HepG2 (cell line): ENCODE data around the gene DPP6. TPM values are rescaled to one million over a fixed set of nuclear protein-coding genes. Genes with fewer than 3 reads are reported as not detected.

Source experiments
- BRD4 ChIP-seq: sonication (generic); formaldehyde crosslinking; IDR thresholded peaks from 2 replicates; pipeline ENCODE4 v1.4.0; 2020; ENCODE audit warnings: missing genetic modification reagents
- DR1 ChIP-seq: sonication (generic); formaldehyde crosslinking; IDR thresholded peaks from 2 replicates; pipeline ENCODE4 v1.8.0; 2021; ENCODE audit warnings: mild to moderate bottlenecking, missing genetic modification reagents, inconsistent platforms
- FOXO1 ChIP-seq: sonication (generic); formaldehyde crosslinking; IDR thresholded peaks from 2 replicates; pipeline ENCODE4 v1.4.0; 2020; ENCODE audit warnings: missing genetic modification reagents
- HMG20B ChIP-seq: conservative IDR thresholded peaks from 2 replicates; pipeline ENCODE4 v1.6.1; 2016; ENCODE audit warnings: missing genetic modification reagents, missing compliant biosample characterization
- PHF5A ChIP-seq: IDR thresholded peaks from one replicate; pipeline ENCODE4 v1.6.1; 2018; ENCODE audit warnings: low read depth, missing genetic modification reagents; ENCODE audit not compliant: unreplicated experiment
- RBFOX2 ChIP-seq: fragments of 200-400 bp; formaldehyde crosslinking; IDR thresholded peaks from 2 replicates; pipeline ENCODE4 v1.6.1; 2017; ENCODE audit warnings: low read depth, mild to moderate bottlenecking, low read length
- SP5 ChIP-seq: IDR thresholded peaks from 2 replicates; pipeline ENCODE4 v1.6.1; 2016; ENCODE audit warnings: low read depth, borderline replicate concordance
- ZBTB33 ChIP-seq: sonication (generic); formaldehyde crosslinking; IDR thresholded peaks from 2 replicates; pipeline ENCODE4 v1.4.0; 2020; ENCODE audit warnings: missing genetic modification reagents
- ZNF547 ChIP-seq: sonication (generic); formaldehyde crosslinking; IDR thresholded peaks from 2 replicates; pipeline ENCODE4 v1.5.1; 2020; ENCODE audit warnings: mild to moderate bottlenecking, missing genetic modification reagents
- ZNF75D ChIP-seq: sonication (generic); formaldehyde crosslinking; IDR thresholded peaks from 2 replicates; pipeline ENCODE4 v1.8.1; 2023; ENCODE audit warnings: missing genetic modification reagents, mild to moderate bottlenecking, borderline replicate concordance
- ZXDC ChIP-seq: sonication (generic); formaldehyde crosslinking; IDR thresholded peaks from 2 replicates; pipeline ENCODE4 v1.5.0; 2020; ENCODE audit warnings: mild to moderate bottlenecking, missing genetic modification reagents
- polyA plus RNA-seq, 8 experiments: library from polyadenylated mRNA; depleted of rRNA in 3 of 8; stranded (reverse) in 7 of 8; unstranded in 1 of 8; fragments of >200 nt; fragmentation: Illumina TruSeq in 4 of 8; extraction: Trizol in 4 of 8; gene quantifications; 2 replicates each; pipeline versions ENCODE4 v1.2.1 to v1.2.3, GENCODE V29; 2011 to 2016; ENCODE audit warnings: low read depth in 4 of 8, missing spikeins in 1 of 8, mixed read lengths in 1 of 8; ENCODE audit not compliant: insufficient read depth in 1 of 8
- total RNA-seq, 5 experiments: library from RNA; depleted of rRNA; stranded (reverse); fragments of >200 nt; fragmentation: Illumina TruSeq; extraction: Trizol; gene quantifications; 2 replicates each; pipeline ENCODE4 v1.2.3, GENCODE V29; 2016; ENCODE audit warnings: low read depth in 1 of 5
- TF ChIP-seq, protein P1 (sequence below): sonication (generic); formaldehyde crosslinking; IDR thresholded peaks from 2 replicates; pipeline ENCODE4 v1.5.0; 2020; ENCODE audit warnings: mild to moderate bottlenecking, missing genetic modification reagents, borderline replicate concordance

The DPP6 gene
- total and polyA plus RNA-seq, 2 of the 13 experiments (the other 11 are each of a cell fraction or from before 2014, with no cell fraction given) = not detected

GRCh38 chr7:154440058-154440457 is 387.9 kb downstream of the DPP6 start (continued):
- TF ChIP-seq, protein P1, sequence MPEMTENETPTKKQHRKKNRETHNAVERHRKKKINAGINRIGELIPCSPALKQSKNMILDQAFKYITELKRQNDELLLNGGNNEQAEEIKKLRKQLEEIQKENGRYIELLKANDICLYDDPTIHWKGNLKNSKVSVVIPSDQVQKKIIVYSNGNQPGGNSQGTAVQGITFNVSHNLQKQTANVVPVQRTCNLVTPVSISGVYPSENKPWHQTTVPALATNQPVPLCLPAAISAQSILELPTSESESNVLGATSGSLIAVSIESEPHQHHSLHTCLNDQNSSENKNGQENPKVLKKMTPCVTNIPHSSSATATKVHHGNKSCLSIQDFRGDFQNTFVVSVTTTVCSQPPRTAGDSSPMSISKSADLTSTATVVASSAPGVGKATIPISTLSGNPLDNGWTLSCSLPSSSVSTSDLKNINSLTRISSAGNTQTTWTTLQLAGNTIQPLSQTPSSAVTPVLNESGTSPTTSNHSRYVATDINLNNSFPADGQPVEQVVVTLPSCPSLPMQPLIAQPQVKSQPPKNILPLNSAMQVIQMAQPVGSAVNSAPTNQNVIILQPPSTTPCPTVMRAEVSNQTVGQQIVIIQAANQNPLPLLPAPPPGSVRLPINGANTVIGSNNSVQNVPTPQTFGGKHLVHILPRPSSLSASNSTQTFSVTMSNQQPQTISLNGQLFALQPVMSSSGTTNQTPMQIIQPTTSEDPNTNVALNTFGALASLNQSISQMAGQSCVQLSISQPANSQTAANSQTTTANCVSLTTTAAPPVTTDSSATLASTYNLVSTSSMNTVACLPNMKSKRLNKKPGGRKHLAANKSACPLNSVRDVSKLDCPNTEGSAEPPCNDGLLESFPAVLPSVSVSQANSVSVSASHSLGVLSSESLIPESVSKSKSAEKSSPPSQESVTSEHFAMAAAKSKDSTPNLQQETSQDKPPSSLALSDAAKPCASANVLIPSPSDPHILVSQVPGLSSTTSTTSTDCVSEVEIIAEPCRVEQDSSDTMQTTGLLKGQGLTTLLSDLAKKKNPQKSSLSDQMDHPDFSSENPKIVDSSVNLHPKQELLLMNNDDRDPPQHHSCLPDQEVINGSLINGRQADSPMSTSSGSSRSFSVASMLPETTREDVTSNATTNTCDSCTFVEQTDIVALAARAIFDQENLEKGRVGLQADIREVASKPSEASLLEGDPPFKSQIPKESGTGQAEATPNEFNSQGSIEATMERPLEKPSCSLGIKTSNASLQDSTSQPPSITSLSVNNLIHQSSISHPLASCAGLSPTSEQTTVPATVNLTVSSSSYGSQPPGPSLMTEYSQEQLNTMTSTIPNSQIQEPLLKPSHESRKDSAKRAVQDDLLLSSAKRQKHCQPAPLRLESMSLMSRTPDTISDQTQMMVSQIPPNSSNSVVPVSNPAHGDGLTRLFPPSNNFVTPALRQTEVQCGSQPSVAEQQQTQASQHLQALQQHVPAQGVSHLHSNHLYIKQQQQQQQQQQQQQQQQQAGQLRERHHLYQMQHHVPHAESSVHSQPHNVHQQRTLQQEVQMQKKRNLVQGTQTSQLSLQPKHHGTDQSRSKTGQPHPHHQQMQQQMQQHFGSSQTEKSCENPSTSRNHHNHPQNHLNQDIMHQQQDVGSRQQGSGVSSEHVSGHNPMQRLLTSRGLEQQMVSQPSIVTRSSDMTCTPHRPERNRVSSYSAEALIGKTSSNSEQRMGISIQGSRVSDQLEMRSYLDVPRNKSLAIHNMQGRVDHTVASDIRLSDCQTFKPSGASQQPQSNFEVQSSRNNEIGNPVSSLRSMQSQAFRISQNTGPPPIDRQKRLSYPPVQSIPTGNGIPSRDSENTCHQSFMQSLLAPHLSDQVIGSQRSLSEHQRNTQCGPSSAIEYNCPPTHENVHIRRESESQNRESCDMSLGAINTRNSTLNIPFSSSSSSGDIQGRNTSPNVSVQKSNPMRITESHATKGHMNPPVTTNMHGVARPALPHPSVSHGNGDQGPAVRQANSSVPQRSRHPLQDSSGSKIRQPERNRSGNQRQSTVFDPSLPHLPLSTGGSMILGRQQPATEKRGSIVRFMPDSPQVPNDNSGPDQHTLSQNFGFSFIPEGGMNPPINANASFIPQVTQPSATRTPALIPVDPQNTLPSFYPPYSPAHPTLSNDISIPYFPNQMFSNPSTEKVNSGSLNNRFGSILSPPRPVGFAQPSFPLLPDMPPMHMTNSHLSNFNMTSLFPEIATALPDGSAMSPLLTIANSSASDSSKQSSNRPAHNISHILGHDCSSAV (CRISPR knock-in tag) = no peak
- no peak for TF ChIP-seq ZXDC (CRISPR knock-in tag)
- no peak for TF ChIP-seq BRD4 (CRISPR knock-in tag)
- TF ChIP-seq ZBTB33 (CRISPR knock-in tag) = no peak
- no peak for TF ChIP-seq SP5 (CRISPR knock-in tag)
- TF ChIP-seq RBFOX2 = no peak
- TF ChIP-seq ZNF547 (CRISPR knock-in tag) = no peak
- TF ChIP-seq ZNF75D = no peak
- no peak for TF ChIP-seq FOXO1 (CRISPR knock-in tag)
- no peak for TF ChIP-seq HMG20B (CRISPR knock-in tag)
- no peak for TF ChIP-seq DR1 (CRISPR knock-in tag)
- no peak for TF ChIP-seq PHF5A (CRISPR knock-in tag)
